GM12874 (cell line): ENCODE results near the gene GLI3.

Experiments used
- TF ChIP-seq, protein P1 (sequence below): IDR thresholded peaks from 2 replicates; pipeline ENCODE4 v1.5.1; 2011; ENCODE audit warnings: low read depth, mild to moderate bottlenecking, control low read depth, low read length, moderate library complexity; ENCODE audit not compliant: insufficient read depth

GLI3 gene

DNA sequence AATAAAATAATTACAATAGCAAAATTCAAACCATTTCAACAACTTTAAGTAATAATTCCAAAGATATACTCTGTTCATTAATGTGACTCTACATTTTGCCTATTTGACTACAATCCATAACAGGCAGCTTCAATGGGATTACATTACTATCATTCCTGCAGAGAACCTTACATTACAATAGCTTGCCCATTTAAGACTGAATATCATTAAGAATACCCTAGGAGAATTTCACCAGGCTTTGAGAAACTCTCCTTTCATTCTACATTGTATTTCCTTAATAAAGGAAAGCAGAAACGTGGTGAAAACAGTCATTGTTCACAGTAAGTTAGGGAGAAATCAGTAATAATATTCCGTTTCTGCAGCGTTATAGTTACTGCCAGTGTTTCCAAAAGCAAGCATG lies 209.5 kb downstream of the GLI3 start:
- TF ChIP-seq, protein P1, sequence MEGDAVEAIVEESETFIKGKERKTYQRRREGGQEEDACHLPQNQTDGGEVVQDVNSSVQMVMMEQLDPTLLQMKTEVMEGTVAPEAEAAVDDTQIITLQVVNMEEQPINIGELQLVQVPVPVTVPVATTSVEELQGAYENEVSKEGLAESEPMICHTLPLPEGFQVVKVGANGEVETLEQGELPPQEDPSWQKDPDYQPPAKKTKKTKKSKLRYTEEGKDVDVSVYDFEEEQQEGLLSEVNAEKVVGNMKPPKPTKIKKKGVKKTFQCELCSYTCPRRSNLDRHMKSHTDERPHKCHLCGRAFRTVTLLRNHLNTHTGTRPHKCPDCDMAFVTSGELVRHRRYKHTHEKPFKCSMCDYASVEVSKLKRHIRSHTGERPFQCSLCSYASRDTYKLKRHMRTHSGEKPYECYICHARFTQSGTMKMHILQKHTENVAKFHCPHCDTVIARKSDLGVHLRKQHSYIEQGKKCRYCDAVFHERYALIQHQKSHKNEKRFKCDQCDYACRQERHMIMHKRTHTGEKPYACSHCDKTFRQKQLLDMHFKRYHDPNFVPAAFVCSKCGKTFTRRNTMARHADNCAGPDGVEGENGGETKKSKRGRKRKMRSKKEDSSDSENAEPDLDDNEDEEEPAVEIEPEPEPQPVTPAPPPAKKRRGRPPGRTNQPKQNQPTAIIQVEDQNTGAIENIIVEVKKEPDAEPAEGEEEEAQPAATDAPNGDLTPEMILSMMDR, result no peak

DNA sequence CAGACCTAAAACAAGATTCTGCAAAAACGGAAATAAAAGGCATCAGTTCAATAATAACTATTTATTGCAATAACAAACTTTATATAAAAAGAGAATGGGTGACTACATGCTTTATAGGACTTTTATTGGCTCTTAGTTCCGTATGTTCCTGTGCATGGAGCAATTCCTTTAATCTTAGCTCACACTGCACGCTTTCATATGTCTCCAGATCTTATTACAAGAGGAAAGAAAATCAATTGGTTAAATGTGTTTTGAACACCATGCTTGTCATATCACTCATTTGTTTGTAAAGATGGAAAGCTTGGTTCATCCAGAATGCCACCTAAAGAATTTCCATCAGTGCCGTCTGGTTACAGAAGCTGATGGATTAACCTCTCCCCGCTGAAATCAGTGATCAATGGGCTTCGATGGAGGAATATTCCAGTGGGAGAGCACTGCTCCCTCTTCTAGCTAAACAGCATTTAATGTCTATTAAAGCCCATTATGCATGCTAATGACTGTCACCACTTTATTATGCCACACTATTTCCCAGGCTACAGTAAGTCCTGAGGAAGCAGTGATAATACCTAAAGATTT lies 210.3 kb downstream of the GLI3 start:
- TF ChIP-seq, protein P1, result no peak

DNA sequence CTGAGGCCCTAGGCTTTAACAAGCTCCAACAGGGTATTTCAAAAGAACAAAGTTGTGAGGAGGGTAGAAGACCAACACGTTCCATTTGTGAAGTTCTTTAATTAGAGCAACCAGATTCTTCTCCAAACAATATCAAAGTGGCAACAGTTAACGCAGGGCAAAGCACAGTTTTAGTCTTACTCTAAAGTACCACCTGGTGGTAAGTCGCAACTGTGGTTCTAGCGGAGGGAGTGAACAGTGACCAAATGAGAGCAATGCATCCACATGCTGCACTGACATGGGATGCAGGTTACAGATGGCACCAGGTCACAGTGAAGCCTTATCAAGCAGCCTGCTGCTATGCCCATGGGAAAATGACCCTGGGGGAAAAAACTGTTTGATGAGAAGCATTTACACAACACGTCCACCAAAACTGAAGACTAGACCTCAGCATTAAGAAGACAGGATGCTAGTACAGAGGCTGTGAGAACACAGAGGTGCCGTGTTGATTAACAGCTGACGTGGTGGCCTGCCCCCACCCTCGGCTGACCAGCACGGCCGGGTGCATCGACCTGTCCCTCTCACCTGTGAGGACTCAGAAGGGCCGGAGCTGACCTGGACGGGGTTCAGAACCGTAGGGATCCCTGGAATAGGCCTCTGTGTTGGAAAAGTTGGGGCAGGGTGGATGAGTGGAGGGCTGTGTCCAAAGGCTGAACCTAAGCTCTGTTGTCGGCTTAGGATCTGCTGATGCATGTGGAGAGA lies 211.2 kb downstream of the GLI3 start:
- TF ChIP-seq, protein P1, result no peak

DNA sequence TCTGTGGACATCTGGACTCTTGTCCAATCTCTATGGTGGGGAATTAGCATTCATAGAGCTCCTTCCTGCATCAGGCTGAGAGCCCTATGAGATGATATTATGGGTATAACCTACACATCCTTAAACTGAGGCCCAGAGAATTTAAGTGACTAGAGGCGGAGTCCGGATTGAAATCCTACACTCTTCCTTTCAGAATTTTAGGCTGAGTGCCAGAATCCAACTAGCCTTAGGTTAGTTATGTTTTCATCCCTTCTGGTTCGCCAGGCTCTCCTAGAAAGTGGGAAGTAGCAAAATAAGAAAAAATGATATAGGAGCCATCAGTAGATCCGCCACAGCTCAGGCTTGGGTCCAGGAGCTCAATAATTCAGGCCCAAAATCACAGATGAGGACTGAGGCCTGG lies 212.5 kb downstream of the GLI3 start:
- TF ChIP-seq, protein P1, result no peak

DNA sequence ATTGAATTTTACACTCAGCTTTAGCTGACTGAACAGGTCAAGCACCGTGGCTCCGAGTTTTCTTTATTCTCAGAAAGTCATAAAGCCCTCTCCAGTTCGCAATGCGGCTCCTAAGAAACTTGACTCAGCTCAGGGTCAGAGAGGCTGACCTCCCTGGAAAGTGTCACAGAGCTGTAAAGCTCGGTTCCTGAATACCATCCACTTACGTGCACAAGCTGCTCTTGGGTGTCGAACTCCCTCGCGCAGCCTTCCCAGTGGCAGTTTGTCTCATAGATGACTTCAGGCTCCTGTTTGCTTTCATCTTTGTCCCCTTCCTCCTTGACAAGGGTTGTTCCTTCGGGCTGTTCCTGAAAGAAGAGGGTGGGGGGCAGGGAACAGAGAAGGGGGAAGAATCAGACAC lies 213.7 kb downstream of the GLI3 start:
- TF ChIP-seq, protein P1, result no peak

DNA sequence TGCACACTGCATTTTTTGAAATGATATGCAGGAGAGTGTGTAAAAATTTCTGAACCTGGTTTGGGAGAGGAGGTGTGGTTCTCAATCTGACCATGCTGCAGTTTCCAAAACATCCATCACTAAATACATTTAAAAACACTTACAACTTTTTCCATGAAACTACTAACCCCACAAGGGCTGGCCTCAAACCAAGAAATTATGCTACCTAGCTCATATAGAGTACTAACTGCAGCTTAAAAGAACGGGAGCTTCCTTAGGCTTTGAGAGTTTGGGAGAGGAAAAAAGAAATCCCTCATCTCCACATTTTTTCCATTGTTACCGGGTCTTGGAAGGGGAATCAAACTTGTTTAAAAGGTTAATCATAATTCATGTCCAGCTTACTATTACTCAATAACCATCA lies 214.2 kb downstream of the GLI3 start:
- TF ChIP-seq, protein P1, result no peak

DNA sequence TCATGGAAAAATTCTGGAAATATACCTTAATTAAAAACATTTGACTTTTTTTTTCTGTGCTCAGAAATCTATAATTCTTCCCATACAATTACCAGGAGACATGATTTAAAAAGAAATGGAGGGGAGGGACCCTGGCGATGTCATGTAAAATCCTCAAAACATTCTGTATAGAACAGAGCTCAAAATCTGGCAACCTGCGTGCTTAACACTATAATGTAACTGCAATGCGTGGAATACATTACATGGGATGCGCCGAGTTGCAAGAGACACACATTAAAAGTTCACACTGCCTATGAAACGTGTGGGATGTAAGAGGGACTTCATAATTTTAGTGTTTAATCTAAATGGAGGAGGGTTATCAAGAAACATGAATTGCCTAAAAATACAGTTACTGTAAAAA lies 215.0 kb downstream of the GLI3 start:
- TF ChIP-seq, protein P1, result no peak
